NCI-H187 treated with DMSO at 0.1 percent for 48 hours (cell line): ENCODE measurements around the gene ITIH3.

Experiments used
- DNase-seq: peaks from one replicate; lab custom pipeline; 2025; lab: John Stamatoyannopoulos, UW

The ITIH3 gene

DNA sequence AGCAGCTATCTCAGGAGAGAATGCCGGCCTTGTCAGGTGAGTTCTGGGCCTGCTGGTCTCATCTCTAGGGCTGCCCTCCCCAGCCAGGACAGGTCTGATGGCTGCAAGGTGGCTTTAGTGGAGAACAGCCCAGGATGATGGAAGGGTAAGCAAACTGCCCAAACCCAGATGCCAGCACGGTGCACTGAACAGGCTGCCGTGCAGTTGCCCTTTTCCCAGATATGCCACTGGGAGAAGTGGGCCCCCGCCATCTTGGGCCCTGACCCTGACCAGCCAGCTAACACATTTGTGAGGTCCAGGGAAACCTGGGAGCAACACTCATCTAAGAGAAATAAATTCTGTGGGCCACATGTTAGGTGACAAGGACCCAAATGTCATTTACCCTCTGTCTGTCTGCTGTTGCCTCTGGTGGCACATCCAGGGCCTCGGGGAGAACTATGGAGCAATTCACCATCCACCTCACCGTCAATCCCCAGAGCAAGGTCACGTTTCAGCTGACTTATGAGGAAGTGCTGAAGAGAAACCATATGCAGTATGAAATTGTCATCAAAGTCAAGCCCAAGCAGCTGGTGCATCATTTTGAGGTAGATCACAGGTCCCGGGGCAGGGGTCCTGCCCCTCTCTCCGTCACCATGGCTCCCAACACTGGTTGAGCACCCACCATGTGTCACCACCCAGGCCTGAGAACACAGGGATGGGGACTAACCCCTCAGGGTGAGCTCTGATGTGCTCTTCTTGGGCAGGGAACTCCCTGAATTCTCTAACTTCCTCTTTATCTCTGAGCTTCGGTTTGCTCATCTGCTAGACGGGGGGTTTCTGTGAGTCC lies 15.4 kb upstream of the ITIH3 start:
- no peak for DNase-seq

GRCh38 chr3:52779837-52780585 lies 14.6 kb upstream of the ITIH3 start:
- no peak for DNase-seq

GRCh38 chr3:52781741-52782140 lies 12.9 kb upstream of the ITIH3 start:
- no peak for DNase-seq

- DNase-seq = no peak
Observed at GRCh38 chr3:52782412-52783210, 12.0 kb upstream of the ITIH3 start.

DNA sequence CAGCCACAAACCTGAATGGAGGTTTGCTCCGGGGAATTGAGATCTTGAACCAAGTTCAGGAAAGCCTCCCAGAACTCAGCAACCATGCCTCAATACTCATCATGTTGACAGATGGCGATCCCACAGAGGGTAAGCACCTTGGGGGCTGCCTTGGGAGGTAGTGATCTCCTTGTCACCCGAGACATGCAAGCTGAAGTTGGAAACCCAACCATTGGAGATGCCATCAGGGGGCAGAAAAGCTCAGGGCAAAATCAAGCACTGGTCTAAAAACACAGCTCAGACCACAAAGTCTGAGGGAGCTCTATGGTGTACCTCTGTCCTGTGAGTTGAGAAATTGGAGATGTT lies 11.4 kb upstream of the ITIH3 start:
- no peak for DNase-seq

- DNase-seq = no peak
Observed at GRCh38 chr3:52784021-52784621, 10.5 kb upstream of the ITIH3 start.

DNA sequence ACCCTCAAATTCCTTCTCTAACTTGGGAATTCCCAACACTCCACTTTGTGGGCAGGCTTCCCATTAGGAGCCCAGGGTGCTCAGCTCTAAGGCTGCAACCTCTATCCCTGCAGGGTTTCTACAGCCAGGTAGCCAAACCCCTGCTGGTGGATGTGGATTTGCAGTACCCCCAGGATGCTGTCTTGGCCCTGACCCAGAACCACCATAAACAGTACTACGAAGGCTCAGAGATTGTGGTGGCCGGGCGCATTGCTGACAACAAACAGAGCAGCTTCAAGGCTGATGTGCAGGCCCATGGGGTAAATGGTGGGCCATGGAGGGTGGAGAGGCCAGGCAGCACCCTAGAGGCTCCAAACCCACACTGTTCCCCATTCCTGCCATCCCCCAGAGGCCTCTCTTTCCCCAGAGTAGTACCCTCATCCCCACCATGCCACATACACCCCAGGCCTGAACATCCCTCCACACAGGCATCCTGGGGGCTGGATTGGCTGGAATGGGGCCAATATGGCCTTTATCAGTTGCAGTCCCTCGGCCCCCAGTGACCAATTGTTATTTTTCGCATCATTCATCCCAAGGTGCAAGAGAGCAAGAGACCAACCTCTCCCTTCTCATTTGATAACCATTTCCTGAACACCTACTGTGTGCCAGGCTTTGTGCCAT lies 9.5 kb upstream of the ITIH3 start:
- DNase-seq = no peak

GRCh38 chr3:52786330-52787215 lies 8.0 kb upstream of the ITIH3 start:
- DNase-seq = no peak

DNA sequence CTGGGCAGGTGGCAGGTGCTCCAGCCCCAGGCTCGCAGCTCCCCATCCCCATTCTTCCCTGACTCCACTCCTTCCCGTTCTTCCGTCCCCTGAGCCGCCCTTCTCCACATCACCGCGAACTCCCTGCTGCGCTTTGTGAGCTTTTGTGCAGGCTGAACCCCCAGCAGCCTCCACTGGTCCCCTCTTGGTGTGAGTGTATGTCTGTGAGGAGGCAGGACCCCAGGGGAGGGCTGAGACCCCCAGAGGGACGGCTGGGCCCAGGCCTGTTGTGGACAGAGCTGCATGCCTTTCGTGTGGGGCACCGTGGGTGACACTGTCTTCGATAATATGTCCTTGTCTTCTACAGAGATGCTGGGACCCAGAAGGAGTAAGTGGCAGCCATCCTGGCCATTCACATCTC lies 7.3 kb upstream of the ITIH3 start:
- no peak for DNase-seq

- no peak for DNase-seq
Observed at GRCh38 chr3:52787672-52788625, 6.6 kb upstream of the ITIH3 start.

DNA sequence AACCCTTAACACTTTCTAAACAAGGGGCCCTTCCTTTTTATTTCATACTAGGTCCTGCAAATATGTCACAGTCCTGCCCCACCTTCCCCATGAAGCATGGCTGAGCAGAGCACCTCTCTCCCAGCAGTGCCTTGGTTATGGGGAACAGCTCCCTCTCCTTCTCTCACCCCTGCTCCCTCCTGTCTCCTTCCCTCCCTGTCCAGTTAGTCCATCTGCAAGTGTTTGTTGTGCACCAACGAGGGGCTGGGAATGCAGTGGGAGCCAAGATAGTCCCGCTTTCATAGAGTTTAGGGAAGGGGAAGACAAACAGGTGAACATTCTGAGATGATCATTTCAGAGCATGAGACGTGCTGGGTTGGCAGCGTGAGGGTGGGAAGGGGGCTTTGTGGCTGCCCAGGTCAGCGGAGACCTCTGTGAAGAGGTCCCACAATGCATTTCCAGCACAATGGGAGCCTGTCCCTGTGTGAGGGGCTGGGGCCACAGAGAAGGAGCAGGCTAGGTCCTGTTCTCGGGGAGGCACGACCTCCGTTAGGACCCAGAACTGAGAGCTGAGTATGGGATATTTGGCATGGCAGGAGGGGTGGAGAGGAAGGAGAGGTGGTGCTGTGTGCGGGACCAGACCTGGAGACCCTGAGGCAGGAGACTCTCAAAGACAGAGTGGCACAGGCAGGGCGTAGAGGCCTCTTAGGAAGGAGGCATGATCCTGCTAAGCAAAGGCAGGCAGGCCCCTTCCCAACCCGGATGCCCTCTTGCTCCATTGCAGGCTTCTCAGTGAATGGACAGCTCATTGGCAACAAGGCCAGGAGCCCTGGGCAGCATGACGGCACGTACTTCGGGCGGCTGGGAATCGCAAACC lies 5.5 kb upstream of the ITIH3 start:
- DNase-seq = no peak

GRCh38 chr3:52789746-52790040 lies 4.9 kb upstream of the ITIH3 start:
- no peak for DNase-seq

GRCh38 chr3:52790337-52790736 lies 4.3 kb upstream of the ITIH3 start:
- no peak for DNase-seq

DNA sequence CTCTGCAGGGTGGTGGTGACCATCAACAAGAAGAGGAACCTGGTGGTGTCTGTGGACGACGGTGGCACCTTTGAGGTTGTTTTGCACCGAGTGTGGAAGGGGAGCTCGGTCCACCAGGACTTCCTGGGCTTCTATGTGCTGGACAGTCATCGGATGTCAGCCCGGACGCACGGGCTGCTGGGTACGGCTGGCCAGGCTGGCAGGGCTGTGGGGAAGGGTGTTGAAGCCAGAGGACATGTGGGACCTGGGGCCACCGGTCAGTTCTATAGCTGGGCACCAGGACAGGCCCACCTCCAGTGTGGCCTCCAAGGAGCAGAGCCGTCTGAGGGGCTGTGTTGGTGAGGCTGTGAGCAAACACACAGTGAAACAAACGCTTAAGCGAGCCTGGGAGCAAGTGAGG lies 3.9 kb upstream of the ITIH3 start:
- DNase-seq = no peak

- no peak for DNase-seq
Observed at GRCh38 chr3:52791366-52791765, 3.2 kb upstream of the ITIH3 start.

- no peak for DNase-seq
Observed at GRCh38 chr3:52791928-52792327, 2.7 kb upstream of the ITIH3 start.

DNA sequence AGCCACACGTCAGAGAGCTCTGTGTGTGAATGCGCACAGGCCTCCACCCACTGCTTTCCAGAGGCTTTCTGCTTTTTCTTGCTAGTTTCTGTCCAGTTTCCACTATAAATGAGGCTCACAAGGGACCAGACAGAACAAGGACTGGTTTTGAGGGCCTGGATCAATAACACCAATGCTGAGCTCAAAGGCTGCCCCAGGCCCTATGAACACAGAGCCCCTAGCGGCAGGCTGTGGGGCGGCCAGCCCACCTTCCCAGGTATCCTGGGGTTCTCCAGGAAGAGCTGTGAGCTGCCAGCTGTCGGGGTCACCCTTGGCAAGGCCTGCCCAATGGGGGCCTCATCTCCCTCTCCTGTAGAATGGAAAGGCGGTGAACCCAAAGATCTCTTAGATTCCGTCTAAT lies 2.2 kb upstream of the ITIH3 start:
- no peak for DNase-seq

GRCh38 chr3:52792961-52793695 lies 1.5 kb upstream of the ITIH3 start:
- DNase-seq = no peak
